ENCODE measurements around the gene NEB. TPM values are rescaled to one million over a fixed set of nuclear protein-coding genes. Genes with fewer than 3 reads are reported as not detected.

Gene NEB
- total RNA-seq, 1 experiment from 2014 or later = 0.11 TPM

DNA sequence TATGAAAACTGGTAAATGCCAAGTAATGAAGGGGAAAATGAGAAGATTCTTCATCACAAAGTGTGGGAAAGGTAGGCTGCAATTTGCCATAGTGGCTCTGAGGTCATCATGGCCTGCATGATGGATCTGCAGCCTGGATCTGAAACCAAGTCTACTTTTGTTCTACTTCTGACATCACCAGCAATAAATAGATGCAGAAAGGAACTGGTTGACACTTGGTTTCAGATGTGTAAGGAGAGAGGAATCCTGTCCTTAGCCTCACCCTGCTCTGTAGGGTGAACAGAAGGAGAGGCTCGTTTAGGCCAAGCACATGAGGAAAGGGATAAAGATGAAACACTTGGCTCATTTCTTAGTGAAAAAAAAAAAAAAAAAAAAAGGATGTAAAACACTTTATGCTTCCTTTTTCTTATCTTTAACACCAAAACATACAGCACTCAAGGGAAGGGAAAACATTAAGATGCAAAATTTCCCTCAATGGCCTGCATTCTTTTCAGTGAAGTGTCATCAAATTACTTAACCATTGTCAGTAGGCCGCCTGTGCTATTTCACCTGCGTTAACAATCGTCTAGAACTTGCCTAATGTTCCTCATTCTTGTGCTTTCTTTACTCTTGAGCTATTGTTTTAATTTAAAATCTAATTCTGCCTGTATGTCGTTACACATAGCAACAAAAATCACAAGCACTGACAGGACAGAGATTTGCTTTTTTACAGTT is 3.9 kb downstream of the NEB start:
- no peaks in the 10 kb centered on the region for H3F3A ChIP-seq (ENCODE audit: low read length, unreplicated experiment)
- no TSS peak for BruUV-seq (replicated peaks)
- no peak for TF ChIP-seq EZH2 (IDR thresholded peaks at IDR 0.05; ENCODE audit: low read length, unreplicated experiment)
- H3K4me3 ChIP-seq (ENCODE audit: low read length) = no peak overlapping the region
- H3K27me3 ChIP-seq (ENCODE audit: low read length) = peaks cover 72% of the 10 kb centered on the region
- H3K4me2 ChIP-seq (ENCODE audit: low read length) = no peak overlapping the region
- no peak overlapping the region for H3K9ac ChIP-seq (ENCODE audit: low read length)
- H3K27ac ChIP-seq (ENCODE audit: low read length) = no peak overlapping the region
- H3K9me3 ChIP-seq (ENCODE audit: low read length) = no peaks in the 10 kb centered on the region
- intact Hi-C loops (cut with micrococcal nuclease) = no loop called here
- no peaks in the 10 kb centered on the region for H4K20me1 ChIP-seq (ENCODE audit: low read length)
- ChIA-PET CTCF (no interaction called here), POLR2A (ENCODE audit: unreplicated experiment) (no interaction called here)
- H3K9me2 ChIP-seq (replicated peaks; ENCODE audit: low read length) = no peaks in the 10 kb centered on the region
- no peaks in the 10 kb centered on the region for H3K79me2 ChIP-seq (ENCODE audit: low read length)
- no peaks in the 10 kb centered on the region for H3K4me1 ChIP-seq (ENCODE audit: insufficient read depth, low read length)
- no peak overlapping the region for H2AFZ ChIP-seq (ENCODE audit: low read length)
- no peak for DNase-seq
- ATAC-seq = no peak
- no peaks in the 10 kb centered on the region for H3K36me3 ChIP-seq (ENCODE audit: low read depth, low read length)

DNA sequence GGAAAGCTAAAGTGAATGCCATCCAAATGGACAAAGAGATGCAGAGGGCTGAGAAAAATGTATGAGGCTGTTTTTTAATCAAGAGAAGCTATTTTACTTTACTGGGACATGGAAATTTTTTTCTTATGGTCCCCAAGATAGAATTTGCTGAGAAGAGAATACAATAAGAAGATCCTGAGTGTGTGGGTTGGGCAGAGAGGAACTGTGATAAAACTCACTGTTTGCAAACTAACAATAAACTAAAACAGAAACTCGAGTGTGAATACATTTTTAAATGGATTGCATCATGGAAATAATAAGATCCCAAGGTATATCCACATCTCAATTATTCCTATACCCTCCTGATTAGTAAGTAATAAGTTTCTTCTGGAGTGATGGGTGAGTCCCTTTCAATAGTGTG is 4.4 kb downstream of the NEB start:
- Histone ChIP-seq H3K27ac (ENCODE audit: low read length) (no peak overlapping the region), H3K4me1 (ENCODE audit: insufficient read depth, low read length) (no peaks in the 10 kb centered on the region), H2AFZ (ENCODE audit: low read length) (no peak overlapping the region), H3K4me3 (ENCODE audit: low read length) (no peak overlapping the region), H3F3A (ENCODE audit: low read length, unreplicated experiment) (no peaks in the 10 kb centered on the region), H3K9me2 (replicated peaks; ENCODE audit: low read length) (no peaks in the 10 kb centered on the region), H3K4me2 (ENCODE audit: low read length) (no peak overlapping the region), H3K27me3 (ENCODE audit: low read length) (peaks cover 74% of the 10 kb centered on the region), H3K36me3 (ENCODE audit: low read depth, low read length) (no peaks in the 10 kb centered on the region), H3K9me3 (ENCODE audit: low read length) (no peaks in the 10 kb centered on the region), H3K9ac (ENCODE audit: low read length) (no peak overlapping the region), H3K79me2 (ENCODE audit: low read length) (no peaks in the 10 kb centered on the region), H4K20me1 (ENCODE audit: low read length) (no peaks in the 10 kb centered on the region)
- DNase-seq (no peak), ATAC-seq (no peak)
- intact Hi-C loops (cut with micrococcal nuclease) = no loop called here
- CTCF ChIA-PET = no interaction called here
- TF ChIP-seq EZH2phosphoT487 (IDR thresholded peaks at IDR 0.05; ENCODE audit: borderline replicate concordance, low read length) (no peak), EZH2 (IDR thresholded peaks at IDR 0.05; ENCODE audit: low read length, unreplicated experiment) (no peak)
- TF ChIP-seq, protein P1, sequence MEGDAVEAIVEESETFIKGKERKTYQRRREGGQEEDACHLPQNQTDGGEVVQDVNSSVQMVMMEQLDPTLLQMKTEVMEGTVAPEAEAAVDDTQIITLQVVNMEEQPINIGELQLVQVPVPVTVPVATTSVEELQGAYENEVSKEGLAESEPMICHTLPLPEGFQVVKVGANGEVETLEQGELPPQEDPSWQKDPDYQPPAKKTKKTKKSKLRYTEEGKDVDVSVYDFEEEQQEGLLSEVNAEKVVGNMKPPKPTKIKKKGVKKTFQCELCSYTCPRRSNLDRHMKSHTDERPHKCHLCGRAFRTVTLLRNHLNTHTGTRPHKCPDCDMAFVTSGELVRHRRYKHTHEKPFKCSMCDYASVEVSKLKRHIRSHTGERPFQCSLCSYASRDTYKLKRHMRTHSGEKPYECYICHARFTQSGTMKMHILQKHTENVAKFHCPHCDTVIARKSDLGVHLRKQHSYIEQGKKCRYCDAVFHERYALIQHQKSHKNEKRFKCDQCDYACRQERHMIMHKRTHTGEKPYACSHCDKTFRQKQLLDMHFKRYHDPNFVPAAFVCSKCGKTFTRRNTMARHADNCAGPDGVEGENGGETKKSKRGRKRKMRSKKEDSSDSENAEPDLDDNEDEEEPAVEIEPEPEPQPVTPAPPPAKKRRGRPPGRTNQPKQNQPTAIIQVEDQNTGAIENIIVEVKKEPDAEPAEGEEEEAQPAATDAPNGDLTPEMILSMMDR (conservative IDR thresholded peaks at IDR 0.05; ENCODE audit: low read depth, low read length) = no peak
- BruUV-seq (replicated peaks) = no TSS peak
- POLR2A ChIA-PET (ENCODE audit: unreplicated experiment) = no interaction called here

DNA sequence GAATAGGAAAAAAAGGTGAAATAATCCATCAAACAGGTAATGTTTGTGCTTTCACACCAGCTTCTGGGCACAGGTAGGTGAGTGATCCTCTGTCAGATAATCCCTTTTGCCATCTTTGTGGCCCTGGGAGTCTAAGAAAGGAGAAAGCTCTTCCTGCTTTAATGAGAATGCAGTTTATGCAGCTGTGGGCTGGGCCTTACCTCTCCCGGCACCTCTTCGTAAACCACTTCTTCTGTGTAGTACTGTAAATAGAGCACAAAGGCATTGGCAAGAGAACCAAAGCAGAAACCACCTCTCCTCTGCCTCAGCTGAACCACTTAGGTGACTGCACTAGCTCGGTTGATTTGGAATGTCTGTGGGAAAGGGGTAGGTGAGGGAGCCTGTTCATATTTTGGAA is 4.9 kb downstream of the NEB start:
- Histone ChIP-seq H3K27ac (ENCODE audit: low read length) (no peak overlapping the region), H3K27me3 (ENCODE audit: low read length) (peaks cover 73% of the 10 kb centered on the region), H3F3A (ENCODE audit: low read length, unreplicated experiment) (no peaks in the 10 kb centered on the region), H3K9ac (ENCODE audit: low read length) (no peak overlapping the region), H3K9me2 (replicated peaks; ENCODE audit: low read length) (no peaks in the 10 kb centered on the region), H2AFZ (ENCODE audit: low read length) (no peak overlapping the region), H3K36me3 (ENCODE audit: low read depth, low read length) (no peaks in the 10 kb centered on the region), H3K4me3 (ENCODE audit: low read length) (no peak overlapping the region), H3K4me2 (ENCODE audit: low read length) (no peak overlapping the region), H3K4me1 (ENCODE audit: insufficient read depth, low read length) (no peaks in the 10 kb centered on the region), H4K20me1 (ENCODE audit: low read length) (no peaks in the 10 kb centered on the region), H3K79me2 (ENCODE audit: low read length) (no peaks in the 10 kb centered on the region), H3K9me3 (ENCODE audit: low read length) (no peaks in the 10 kb centered on the region)
- CTCF ChIA-PET = no interaction called here
- POLR2A ChIA-PET (ENCODE audit: unreplicated experiment) = no interaction called here
- no peak for TF ChIP-seq EZH2 (IDR thresholded peaks at IDR 0.05; ENCODE audit: low read length, unreplicated experiment)
- no peak for TF ChIP-seq EZH2phosphoT487 (IDR thresholded peaks at IDR 0.05; ENCODE audit: borderline replicate concordance, low read length)
- TF ChIP-seq, protein P1 (conservative IDR thresholded peaks at IDR 0.05; ENCODE audit: low read depth, low read length) = no peak
- ATAC-seq (no peak), DNase-seq (no peak)
- no TSS peak for BruUV-seq (replicated peaks)
- intact Hi-C loops (cut with micrococcal nuclease) = no loop called here
